ENCODE data around the gene RFT1. TPM values are rescaled to one million over a fixed set of nuclear protein-coding genes. Genes with fewer than 3 reads are reported as not detected.

The RFT1 gene
- total RNA-seq, 1 donor from 2014 or later, result 27.7 TPM

DNA sequence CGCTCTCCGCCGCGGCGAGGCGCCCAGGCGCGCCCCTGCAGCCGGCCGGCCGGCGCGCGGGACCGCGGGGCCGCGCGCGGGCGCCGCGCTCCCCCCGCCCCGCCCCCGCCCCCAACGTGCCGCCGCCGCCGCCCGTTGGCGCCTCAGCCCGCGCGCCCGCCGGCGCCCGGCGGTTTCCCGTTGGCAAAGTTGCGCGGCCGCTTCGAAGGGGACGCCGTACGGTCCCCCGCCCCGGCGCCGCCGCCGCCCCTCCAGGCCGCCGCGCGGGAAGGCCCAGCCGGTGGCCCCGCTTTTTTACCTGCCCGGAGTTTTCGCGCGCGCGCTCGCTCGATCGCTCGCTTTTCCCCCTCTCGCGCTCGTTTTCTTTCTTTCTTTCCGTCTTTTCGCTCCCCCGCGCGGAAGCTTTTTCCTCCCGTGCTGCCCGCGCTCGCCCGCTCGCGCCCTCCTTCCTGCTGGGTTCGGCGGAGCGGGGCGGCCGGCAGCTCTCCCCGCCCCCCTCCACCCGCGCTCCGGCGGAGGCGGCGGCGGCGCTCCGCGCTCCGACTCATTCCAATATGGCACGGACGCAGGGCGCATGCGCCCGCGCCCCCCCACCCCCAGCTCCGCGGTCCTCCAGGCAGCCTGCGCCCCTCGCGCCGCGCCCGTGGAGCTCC, 84.6 kb downstream of the RFT1 start, which contains the start of gene SFMBT1:
TSS of gene SFMBT1 (minus strand) at position 556 of the 653 bp plus-strand sequence. CDS start 76,945 bp downstream, outside the sequence.
- DNase-seq (ENCODE audit: low spot score in 2 of 2, unreplicated experiment in 2 of 2), result peak; percentile 51 to 65
- H3K9me3 Mint-ChIP-seq, result no peaks in the 10 kb centered on the region
- TF ChIP-seq, protein P1, sequence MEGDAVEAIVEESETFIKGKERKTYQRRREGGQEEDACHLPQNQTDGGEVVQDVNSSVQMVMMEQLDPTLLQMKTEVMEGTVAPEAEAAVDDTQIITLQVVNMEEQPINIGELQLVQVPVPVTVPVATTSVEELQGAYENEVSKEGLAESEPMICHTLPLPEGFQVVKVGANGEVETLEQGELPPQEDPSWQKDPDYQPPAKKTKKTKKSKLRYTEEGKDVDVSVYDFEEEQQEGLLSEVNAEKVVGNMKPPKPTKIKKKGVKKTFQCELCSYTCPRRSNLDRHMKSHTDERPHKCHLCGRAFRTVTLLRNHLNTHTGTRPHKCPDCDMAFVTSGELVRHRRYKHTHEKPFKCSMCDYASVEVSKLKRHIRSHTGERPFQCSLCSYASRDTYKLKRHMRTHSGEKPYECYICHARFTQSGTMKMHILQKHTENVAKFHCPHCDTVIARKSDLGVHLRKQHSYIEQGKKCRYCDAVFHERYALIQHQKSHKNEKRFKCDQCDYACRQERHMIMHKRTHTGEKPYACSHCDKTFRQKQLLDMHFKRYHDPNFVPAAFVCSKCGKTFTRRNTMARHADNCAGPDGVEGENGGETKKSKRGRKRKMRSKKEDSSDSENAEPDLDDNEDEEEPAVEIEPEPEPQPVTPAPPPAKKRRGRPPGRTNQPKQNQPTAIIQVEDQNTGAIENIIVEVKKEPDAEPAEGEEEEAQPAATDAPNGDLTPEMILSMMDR (IDR thresholded peaks at IDR 0.05; ENCODE audit: unreplicated experiment), result no peak
- peaks cover 62% of the 10 kb centered on the region for H3K27me3 Mint-ChIP-seq (ENCODE audit: low read depth)
- peak within 1 kb of the TSS; percentile 89 for H3K4me3 Mint-ChIP-seq
- no peaks in the 10 kb centered on the region for H3K36me3 Mint-ChIP-seq
- H3K27ac Mint-ChIP-seq, result peak within 1 kb of the TSS; percentile 71
- peaks cover 10% of the 10 kb centered on the region for H3K4me1 Mint-ChIP-seq

DNA sequence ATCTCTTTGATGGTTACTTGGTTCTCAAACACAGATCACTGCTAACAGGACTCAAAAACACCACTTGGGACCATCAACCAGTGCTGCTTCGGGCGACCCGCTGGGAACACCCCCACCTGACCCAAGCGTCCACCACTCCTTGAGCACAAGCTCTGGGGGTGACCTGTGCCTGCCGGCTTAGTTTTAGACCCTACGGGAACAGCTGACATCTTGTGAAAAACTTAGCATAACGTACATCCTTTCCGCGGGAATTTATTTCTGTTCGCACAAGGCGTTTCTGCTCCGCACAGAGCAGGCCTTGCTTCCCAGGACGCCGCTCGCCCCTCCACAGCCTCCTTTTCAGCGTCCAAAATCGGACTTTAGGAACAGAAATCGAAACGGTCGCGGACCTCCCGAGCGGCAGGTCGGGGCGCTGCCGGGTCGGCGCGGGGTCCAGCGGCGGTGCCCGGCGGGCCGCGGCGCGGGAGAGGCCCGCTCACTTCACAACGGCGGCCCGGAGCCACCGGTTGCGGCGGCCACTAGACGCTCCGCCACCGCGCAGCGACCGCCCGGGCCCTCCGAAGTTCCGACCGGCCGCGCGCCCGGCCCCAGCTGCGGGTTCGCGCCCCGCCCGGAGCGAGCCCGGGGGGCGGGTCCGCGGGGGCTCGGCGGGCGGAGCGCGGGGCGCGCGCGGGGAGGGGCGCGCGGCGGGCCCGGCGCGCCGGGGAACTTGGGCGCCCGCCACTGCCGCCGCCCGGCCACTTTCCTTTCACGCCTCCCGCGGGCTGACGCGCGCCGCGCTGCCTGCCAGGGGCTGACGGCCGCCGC, 85.3 kb downstream of the RFT1 start:
- peak overlapping the region; percentile 89 for H3K4me3 Mint-ChIP-seq
- TF ChIP-seq, protein P1 (IDR thresholded peaks at IDR 0.05; ENCODE audit: unreplicated experiment), result no peak
- peak overlapping the region; percentile 71 for H3K27ac Mint-ChIP-seq
- H3K4me1 Mint-ChIP-seq, result peaks cover 10% of the 10 kb centered on the region
- H3K36me3 Mint-ChIP-seq, result no peaks in the 10 kb centered on the region
- peak; percentile 27 to 52 for DNase-seq (ENCODE audit: low spot score in 2 of 2, unreplicated experiment in 2 of 2)
- no peaks in the 10 kb centered on the region for H3K9me3 Mint-ChIP-seq
- peaks cover 60% of the 10 kb centered on the region for H3K27me3 Mint-ChIP-seq (ENCODE audit: low read depth)

GRCh38 chr3:53044371-53044710, 85.9 kb downstream of the RFT1 start:
- H3K4me1 Mint-ChIP-seq, result peaks cover 10% of the 10 kb centered on the region
- H3K36me3 Mint-ChIP-seq, result no peaks in the 10 kb centered on the region
- TF ChIP-seq, protein P1 (IDR thresholded peaks at IDR 0.05; ENCODE audit: unreplicated experiment), result no peak
- no peaks in the 10 kb centered on the region for H3K9me3 Mint-ChIP-seq
- peak overlapping the region; percentile 89 for H3K4me3 Mint-ChIP-seq
- peak overlapping the region; percentile 71 for H3K27ac Mint-ChIP-seq
- no peak for DNase-seq (ENCODE audit: low spot score in 2 of 2, unreplicated experiment in 2 of 2)
- H3K27me3 Mint-ChIP-seq (ENCODE audit: low read depth), result peaks cover 56% of the 10 kb centered on the region

DNA sequence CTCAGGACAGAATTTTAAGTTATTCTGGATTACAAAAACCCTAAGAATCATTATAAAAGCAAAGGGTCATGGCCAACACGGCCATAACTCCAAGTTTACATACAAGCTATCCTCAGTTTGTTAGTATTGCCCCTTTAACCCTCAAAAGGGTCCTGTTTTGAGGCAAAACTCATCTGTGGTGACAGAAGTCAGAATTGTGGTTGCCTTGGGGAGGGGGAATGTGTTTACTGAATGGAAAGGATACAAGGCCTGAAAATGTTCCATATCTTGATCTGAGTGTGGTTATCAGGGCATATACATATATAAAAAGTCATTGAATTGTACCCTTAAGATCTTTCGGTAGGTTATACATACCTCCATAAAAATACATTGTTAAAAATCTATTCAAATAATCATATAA, 86.5 kb downstream of the RFT1 start:
- no peak for DNase-seq (ENCODE audit: low spot score in 2 of 2, unreplicated experiment in 2 of 2)
- H3K36me3 Mint-ChIP-seq, result no peaks in the 10 kb centered on the region
- H3K4me3 Mint-ChIP-seq, result no peak overlapping the region
- TF ChIP-seq, protein P1 (IDR thresholded peaks at IDR 0.05; ENCODE audit: unreplicated experiment), result no peak
- H3K27me3 Mint-ChIP-seq (ENCODE audit: low read depth), result peaks cover 53% of the 10 kb centered on the region
- H3K4me1 Mint-ChIP-seq, result peaks cover 10% of the 10 kb centered on the region
- no peak overlapping the region for H3K27ac Mint-ChIP-seq
- no peaks in the 10 kb centered on the region for H3K9me3 Mint-ChIP-seq

DNA sequence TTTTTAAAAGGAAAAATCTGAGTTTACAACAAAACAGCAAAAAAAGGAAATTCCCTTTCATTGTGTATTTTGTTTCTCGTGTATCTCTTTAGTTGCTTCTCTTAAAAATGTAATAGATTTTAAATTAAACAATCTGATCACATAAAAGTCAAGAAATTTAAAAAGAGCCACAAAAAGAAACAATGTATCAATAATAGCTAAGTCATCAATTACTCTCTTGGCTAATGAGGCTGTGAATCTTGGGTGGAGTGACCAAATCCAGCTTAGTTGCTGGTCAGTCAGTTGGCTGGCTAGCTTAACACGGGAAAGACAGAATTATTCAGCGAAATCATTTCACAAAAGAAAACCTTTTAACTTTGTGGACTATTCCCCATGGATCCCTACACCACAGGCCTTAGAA, 87.6 kb downstream of the RFT1 start:
- peaks cover 46% of the 10 kb centered on the region for H3K27me3 Mint-ChIP-seq (ENCODE audit: low read depth)
- H3K9me3 Mint-ChIP-seq, result no peaks in the 10 kb centered on the region
- H3K36me3 Mint-ChIP-seq, result no peaks in the 10 kb centered on the region
- no peak overlapping the region for H3K4me3 Mint-ChIP-seq
- no peak overlapping the region for H3K27ac Mint-ChIP-seq
- no peak for DNase-seq (ENCODE audit: low spot score in 2 of 2, unreplicated experiment in 2 of 2)
- peaks cover 10% of the 10 kb centered on the region for H3K4me1 Mint-ChIP-seq
- TF ChIP-seq, protein P1 (IDR thresholded peaks at IDR 0.05; ENCODE audit: unreplicated experiment), result no peak

Measured in mesothelial cell of epicardium (in vitro differentiated cells).